K562 (cell line): ENCODE data around the gene TMEM138. TPM values are rescaled to one million over a fixed set of nuclear protein-coding genes. Genes with fewer than 3 reads are reported as not detected.

Source experiments
- ARHGAP35 ChIP-seq: fragments of 450-650 bp; IDR thresholded peaks from 2 replicates; pipeline ENCODE4 v1.6.1; 2018; ENCODE audit not compliant: partially characterized antibody
- CHD4 ChIP-seq: fragments of 200-600 bp; sonication (generic); IDR thresholded peaks from 3 replicates; pipeline ENCODE4 v1.6.1; 2012; ENCODE audit warnings: low read depth, mild to moderate bottlenecking, mixed read lengths, low read length, inconsistent platforms; ENCODE audit not compliant: insufficient read depth, insufficient replicate concordance, poor library complexity, severe bottlenecking
- GABPB2 ChIP-seq: fragments of 250-450 bp; sonication (Bioruptor Pico); conservative IDR thresholded peaks from 2 replicates; pipeline ENCODE4 v1.5.1; 2021; ENCODE audit warnings: mild to moderate bottlenecking
- GTF2F1 ChIP-seq: IDR thresholded peaks from 2 replicates; pipeline ENCODE4 v1.6.1; 2011; ENCODE audit warnings: low read depth, low read length, improper control_type of control experiment
- KAT8 ChIP-seq: fragments of 450-650 bp; IDR thresholded peaks from 2 replicates; pipeline ENCODE4 v1.6.1; 2016; ENCODE audit warnings: low read depth, mild to moderate bottlenecking
- KLF10 ChIP-seq: fragments of 250-450 bp; sonication (Bioruptor Pico); IDR thresholded peaks from 2 replicates; pipeline ENCODE4 v1.6.1; 2021; ENCODE audit warnings: matching md5 sums
- LEF1 ChIP-seq: fragments of 450-650 bp; IDR thresholded peaks from 2 replicates; pipeline ENCODE4 v1.6.1; 2016; ENCODE audit warnings: mild to moderate bottlenecking
- NFYB ChIP-seq: IDR thresholded peaks from 2 replicates; pipeline ENCODE4 v1.6.1; 2011; ENCODE audit warnings: mild to moderate bottlenecking, moderate library complexity; ENCODE audit not compliant: insufficient read length; ENCODE audit errors: extremely low read depth
- OTX1 ChIP-seq: fragments of 450-650 bp; formaldehyde crosslinking; IDR thresholded peaks from 2 replicates; pipeline ENCODE4 v1.4.0; 2022; ENCODE audit warnings: mild to moderate bottlenecking
- POU5F1 ChIP-seq: fragments of 150-350 bp; IDR thresholded peaks from 2 replicates; pipeline ENCODE4 v1.6.1; 2014; ENCODE audit warnings: borderline replicate concordance, low read length, low read depth, mild to moderate bottlenecking; ENCODE audit not compliant: partially characterized antibody
- SAP30 ChIP-seq: fragments of 200-600 bp; sonication (generic); IDR thresholded peaks from 2 replicates; pipeline ENCODE4 v1.6.1; 2012; ENCODE audit warnings: borderline replicate concordance, low read depth, mild to moderate bottlenecking, moderate library complexity, low read length, control low read depth, inconsistent platforms; ENCODE audit not compliant: insufficient read depth, poor library complexity, severe bottlenecking
- SMAD3 ChIP-seq: fragments of 450-650 bp; formaldehyde crosslinking; conservative IDR thresholded peaks from 2 replicates; pipeline ENCODE4 v1.4.0; 2020; ENCODE audit warnings: mild to moderate bottlenecking
- STAT5A ChIP-seq: IDR thresholded peaks from 2 replicates; pipeline ENCODE4 v1.6.1; 2012; ENCODE audit warnings: low read length, inconsistent platforms, borderline replicate concordance
- TCF7L2 ChIP-seq: fragments of 150-350 bp; IDR thresholded peaks from 2 replicates; pipeline ENCODE4 v1.6.1; 2016; ENCODE audit warnings: low read depth, mild to moderate bottlenecking, low read length, moderate library complexity
- TEAD1 ChIP-seq, 2 experiments: fragments of 450-650 bp in 1 of 2; sonication (generic) in 1 of 2; formaldehyde crosslinking; IDR thresholded peaks; 2 replicates each; pipeline versions ENCODE4 v1.4.0 to v1.8.0; 2020 to 2022; ENCODE audit warnings: mild to moderate bottlenecking in 2 of 2, missing genetic modification reagents in 1 of 2
- TEAD4 ChIP-seq, 2 experiments: sonication (generic) in 1 of 2; formaldehyde crosslinking in 1 of 2; IDR thresholded peaks; 2 replicates each; pipeline versions ENCODE4 v1.6.1 to v1.8.0; 2012 to 2022; ENCODE audit warnings: borderline replicate concordance in 1 of 2, inconsistent platforms in 1 of 2, low read length in 1 of 2, mild to moderate bottlenecking in 1 of 2, missing genetic modification reagents in 1 of 2
- ZNF165 ChIP-seq: fragments of 250-450 bp; sonication (Bioruptor Pico); IDR thresholded peaks from 2 replicates; pipeline ENCODE4 v1.4.0; 2020; ENCODE audit warnings: borderline replicate concordance
- ZNF224 ChIP-seq: sonication (generic); formaldehyde crosslinking; IDR thresholded peaks from 2 replicates; pipeline ENCODE4 v1.8.0; 2022; ENCODE audit warnings: mild to moderate bottlenecking, missing genetic modification reagents
- ZNF324 ChIP-seq: fragments of 250-450 bp; sonication (Bioruptor Pico); IDR thresholded peaks from 2 replicates; pipeline ENCODE4 v1.4.0; 2020; ENCODE audit warnings: mild to moderate bottlenecking
- ZNF354B ChIP-seq: fragments of 250-450 bp; sonication (Bioruptor Pico); IDR thresholded peaks from 2 replicates; pipeline ENCODE4 v1.4.0; 2020
- ZNF431 ChIP-seq: sonication (generic); formaldehyde crosslinking; IDR thresholded peaks from 2 replicates; pipeline ENCODE4 v1.8.0; 2022; ENCODE audit warnings: mild to moderate bottlenecking, missing genetic modification reagents
- ZNF436 ChIP-seq: fragments of 250-450, 450-650 bp; sonication (Bioruptor Pico); formaldehyde crosslinking; IDR thresholded peaks from 2 replicates; pipeline ENCODE4 v1.7.0; 2020; ENCODE audit warnings: mild to moderate bottlenecking
- ZNF507 ChIP-seq: conservative IDR thresholded peaks from 2 replicates; pipeline ENCODE4 v1.6.1; 2017; ENCODE audit warnings: missing genetic modification characterization, missing compliant biosample characterization
- ZNF830 ChIP-seq: fragments of 250-450 bp; sonication (Bioruptor Pico); IDR thresholded peaks from 2 replicates; pipeline ENCODE4 v1.5.0; 2021; ENCODE audit warnings: mild to moderate bottlenecking
- polyA plus RNA-seq, 8 experiments: library from polyadenylated mRNA; depleted of rRNA in 4 of 8; stranded (reverse) in 5 of 8; unstranded in 3 of 8; fragments of >200 nt; fragmentation: Nextera tagmentation in 2 of 8; fragmentation: Illumina TruSeq in 1 of 8; extraction: Ambion mirVana in 2 of 8; extraction: Trizol in 1 of 8; gene quantifications; 2 replicates each; pipeline versions ENCODE4 v1.2.1 to v1.2.3, GENCODE V29; 2011 to 2014; ENCODE audit warnings: inconsistent platforms in 1 of 8, missing spikeins in 1 of 8
- total RNA-seq, 7 experiments: library from RNA; depleted of rRNA in 6 of 7; stranded (reverse); fragments of >200 nt in 6 of 7; fragmentation: Illumina TruSeq in 2 of 7; extraction: Trizol in 2 of 7; gene quantifications; 2 replicates each; pipeline versions ENCODE4 v1.2.1 to v1.2.3, GENCODE V29; 2011 to 2021; ENCODE audit warnings: low replicate concordance in 1 of 7
- TF ChIP-seq, protein P1 (sequence below): sonication (generic); formaldehyde crosslinking; IDR thresholded peaks from 2 replicates; pipeline ENCODE4 v1.8.0; 2022; ENCODE audit warnings: mild to moderate bottlenecking, missing genetic modification reagents
- TF ChIP-seq, protein P2 (sequence below): IDR thresholded peaks from 2 replicates; pipeline ENCODE4 v1.6.1; 2014; ENCODE audit warnings: antibody characterized with exemption

The TMEM138 gene
- total and polyA plus RNA-seq, 9 of the 15 experiments (the other 6 are each of a cell fraction or from before 2014, with no cell fraction given), result 23.2 to 168 (median 63.1) TPM

DNA sequence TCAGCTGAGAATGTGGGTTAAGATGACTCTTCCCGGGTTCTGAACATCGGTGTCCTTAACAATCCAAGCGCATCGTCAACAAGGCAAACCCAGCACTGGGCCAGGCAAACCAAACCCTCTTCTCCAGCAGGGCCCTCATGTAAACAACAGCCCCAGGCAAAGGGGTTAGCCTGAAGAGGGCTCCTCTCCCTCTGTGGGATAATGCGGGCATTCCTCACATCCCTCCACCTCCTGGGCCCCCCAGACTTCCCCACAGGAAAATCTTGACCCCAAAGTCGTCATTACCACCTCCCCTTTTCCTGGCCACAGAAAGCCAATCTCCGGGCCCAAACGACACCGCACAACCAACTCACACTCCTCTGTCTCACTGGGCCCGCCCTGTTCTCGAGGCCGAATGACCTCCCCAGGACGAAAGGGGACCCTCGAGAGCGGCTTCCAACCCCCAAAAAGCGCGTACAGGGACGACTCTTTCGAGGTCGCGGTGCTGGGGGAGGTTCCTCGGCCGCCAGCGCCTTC, 29.8 kb upstream of the TMEM138 start (continued):
- no peak for TF ChIP-seq ZNF324
- TF ChIP-seq ARHGAP35, result no peak
- TF ChIP-seq KLF10 (CRISPR knock-in tag), result no peak
- TF ChIP-seq, protein P1, sequence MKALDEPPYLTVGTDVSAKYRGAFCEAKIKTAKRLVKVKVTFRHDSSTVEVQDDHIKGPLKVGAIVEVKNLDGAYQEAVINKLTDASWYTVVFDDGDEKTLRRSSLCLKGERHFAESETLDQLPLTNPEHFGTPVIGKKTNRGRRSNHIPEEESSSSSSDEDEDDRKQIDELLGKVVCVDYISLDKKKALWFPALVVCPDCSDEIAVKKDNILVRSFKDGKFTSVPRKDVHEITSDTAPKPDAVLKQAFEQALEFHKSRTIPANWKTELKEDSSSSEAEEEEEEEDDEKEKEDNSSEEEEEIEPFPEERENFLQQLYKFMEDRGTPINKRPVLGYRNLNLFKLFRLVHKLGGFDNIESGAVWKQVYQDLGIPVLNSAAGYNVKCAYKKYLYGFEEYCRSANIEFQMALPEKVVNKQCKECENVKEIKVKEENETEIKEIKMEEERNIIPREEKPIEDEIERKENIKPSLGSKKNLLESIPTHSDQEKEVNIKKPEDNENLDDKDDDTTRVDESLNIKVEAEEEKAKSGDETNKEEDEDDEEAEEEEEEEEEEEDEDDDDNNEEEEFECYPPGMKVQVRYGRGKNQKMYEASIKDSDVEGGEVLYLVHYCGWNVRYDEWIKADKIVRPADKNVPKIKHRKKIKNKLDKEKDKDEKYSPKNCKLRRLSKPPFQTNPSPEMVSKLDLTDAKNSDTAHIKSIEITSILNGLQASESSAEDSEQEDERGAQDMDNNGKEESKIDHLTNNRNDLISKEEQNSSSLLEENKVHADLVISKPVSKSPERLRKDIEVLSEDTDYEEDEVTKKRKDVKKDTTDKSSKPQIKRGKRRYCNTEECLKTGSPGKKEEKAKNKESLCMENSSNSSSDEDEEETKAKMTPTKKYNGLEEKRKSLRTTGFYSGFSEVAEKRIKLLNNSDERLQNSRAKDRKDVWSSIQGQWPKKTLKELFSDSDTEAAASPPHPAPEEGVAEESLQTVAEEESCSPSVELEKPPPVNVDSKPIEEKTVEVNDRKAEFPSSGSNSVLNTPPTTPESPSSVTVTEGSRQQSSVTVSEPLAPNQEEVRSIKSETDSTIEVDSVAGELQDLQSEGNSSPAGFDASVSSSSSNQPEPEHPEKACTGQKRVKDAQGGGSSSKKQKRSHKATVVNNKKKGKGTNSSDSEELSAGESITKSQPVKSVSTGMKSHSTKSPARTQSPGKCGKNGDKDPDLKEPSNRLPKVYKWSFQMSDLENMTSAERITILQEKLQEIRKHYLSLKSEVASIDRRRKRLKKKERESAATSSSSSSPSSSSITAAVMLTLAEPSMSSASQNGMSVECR (CRISPR knock-in tag), result peak; percentile 72
- TF ChIP-seq ZNF436 (CRISPR knock-in tag), result no peak
- TF ChIP-seq GABPB2 (CRISPR knock-in tag), result no peak
- TF ChIP-seq SMAD3, result no peak
- no peak for TF ChIP-seq TEAD1 (CRISPR knock-in tag; IDR thresholded peaks at IDR 0.05)
- TF ChIP-seq LEF1, result no peak
- no peak for TF ChIP-seq ZNF507
- TF ChIP-seq ZNF354B, result no peak
- no peak for TF ChIP-seq POU5F1
- no peak for TF ChIP-seq TCF7L2
- TF ChIP-seq STAT5A, result no peak
- TF ChIP-seq, protein P2, sequence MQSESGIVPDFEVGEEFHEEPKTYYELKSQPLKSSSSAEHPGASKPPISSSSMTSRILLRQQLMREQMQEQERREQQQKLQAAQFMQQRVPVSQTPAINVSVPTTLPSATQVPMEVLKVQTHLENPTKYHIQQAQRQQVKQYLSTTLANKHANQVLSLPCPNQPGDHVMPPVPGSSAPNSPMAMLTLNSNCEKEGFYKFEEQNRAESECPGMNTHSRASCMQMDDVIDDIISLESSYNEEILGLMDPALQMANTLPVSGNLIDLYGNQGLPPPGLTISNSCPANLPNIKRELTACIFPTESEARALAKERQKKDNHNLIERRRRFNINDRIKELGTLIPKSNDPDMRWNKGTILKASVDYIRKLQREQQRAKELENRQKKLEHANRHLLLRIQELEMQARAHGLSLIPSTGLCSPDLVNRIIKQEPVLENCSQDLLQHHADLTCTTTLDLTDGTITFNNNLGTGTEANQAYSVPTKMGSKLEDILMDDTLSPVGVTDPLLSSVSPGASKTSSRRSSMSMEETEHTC, result no peak
- no peak for TF ChIP-seq OTX1 (CRISPR knock-in tag)
- no peak for TF ChIP-seq KAT8
- TF ChIP-seq NFYB, result no peak
- no peak for TF ChIP-seq GTF2F1
- TF ChIP-seq SAP30, result peak; percentile 0
- no peak for TF ChIP-seq CHD4
- no peak for TF ChIP-seq TEAD4 (IDR thresholded peaks at IDR 0.05; ENCODE audit: low read length)
- TF ChIP-seq TEAD4 (CRISPR knock-in tag; IDR thresholded peaks at IDR 0.05; ENCODE audit: borderline replicate concordance), result no peak
- TF ChIP-seq ZNF431, result 0 out of 2 replicates have a peak, but pooled peaks have one; percentile 29
- no peak for TF ChIP-seq ZNF830 (CRISPR knock-in tag)
- no peak for TF ChIP-seq ZNF165 (CRISPR knock-in tag)
- TF ChIP-seq ZNF224 (CRISPR knock-in tag), result no peak
